Body of pancreas (tissue), 4 donors: Measurements from ENCODE around the gene GGCT. TPM values are rescaled to one million over a fixed set of nuclear protein-coding genes. Genes with fewer than 3 reads are reported as not detected.

Experiments used
- ATAC-seq: fragments of 150-250 bp; one replicate; pipeline ENCODE4 v1.9.1; 2016
- DNase-seq, 4 donors: peaks; one replicate each; pipeline ENCODE4 v3.0.0-alpha.2; 2019
- H3K27ac ChIP-seq, 4 donors: fragments of 200-600 bp; sonication (generic); 1 replicate in 3 of 4; 2 replicates in 1 of 4; pipeline versions ENCODE4 v1.5.1 to v1.6.1; 2016 to 2019; ENCODE audit warnings: mild to moderate bottlenecking in 1 of 4, mixed read lengths in 1 of 4, moderate library complexity in 1 of 4
- H3K27me3 ChIP-seq, 2 donors: fragments of 200-600 bp; sonication (generic); one replicate each; pipeline ENCODE4 v1.6.0; 2016; ENCODE audit warnings: mild to moderate bottlenecking in 1 of 2
- H3K36me3 ChIP-seq, 2 donors: fragments of 200-600 bp; sonication (generic); replicated peaks in 1 of 2; 2 replicates each; pipeline ENCODE4 v1.5.1; 2016; ENCODE audit warnings: low read depth in 2 of 2; ENCODE audit not compliant: insufficient read depth in 1 of 2
- H3K4me1 ChIP-seq: fragments of 200-600 bp; sonication (generic); one replicate; pipeline ENCODE4 v1.6.0; 2016
- H3K4me3 ChIP-seq, 2 donors: fragments of 200-600 bp; sonication (generic); 1 replicate in 1 of 2; 2 replicates in 1 of 2; pipeline ENCODE4 v1.5.1; 2016 to 2019
- H3K9me3 ChIP-seq, 3 donors: fragments of 200-600 bp; sonication (generic); 1 replicate in 2 of 3; 2 replicates in 1 of 3; pipeline ENCODE4 v1.5.1; 2016
- POLR2A ChIP-seq, 3 donors: fragments of 450-650 bp; IDR thresholded peaks; one replicate each; pipeline ENCODE4 v1.6.1; 2016; ENCODE audit warnings: antibody characterized with exemption in 3 of 3, mild to moderate bottlenecking in 2 of 3
- WGBS, 2 donors: methylation state at CpG; one replicate each; pipeline ENCODE4 v1.1.5; 2017; 5-methylcytosine and 5-hydroxymethylcytosine counted together
- intact Hi-C: fragments of 100-400 bp; cut with DNase I; formaldehyde crosslinking; loops from one replicate; pipeline ENCODE4 v1.15.1; 2023
- total RNA-seq, 2 donors: library from RNA; depleted of rRNA; stranded (reverse); fragments of >200 nt; gene quantifications; one replicate each; pipeline ENCODE4 v1.1.0, GENCODE V29; 2016
- TF ChIP-seq, protein P1 (sequence below), 7 experiments: fragments of 450-650 bp in 4 of 7; fragments of 200-600 bp in 3 of 7; sonication (generic) in 3 of 7; IDR thresholded peaks; one replicate each; pipeline ENCODE4 v1.5.1; 2016 to 2019; ENCODE audit warnings: antibody characterized with exemption in 7 of 7

The GGCT gene
- total RNA-seq, 2 donors from 2014 or later, result 13.5 to 42.2 TPM

GRCh38 chr7:30502470-30503251, 2.0 kb downstream of the GGCT start:
- ATAC-seq (no peak), DNase-seq (no peak)
- no peak overlapping the region for H3K27ac ChIP-seq
- no peaks in the 10 kb centered on the region for H3K36me3 ChIP-seq
- no peak for TF ChIP-seq POLR2A (IDR thresholded peaks at IDR 0.05)
- TF ChIP-seq, protein P1, sequence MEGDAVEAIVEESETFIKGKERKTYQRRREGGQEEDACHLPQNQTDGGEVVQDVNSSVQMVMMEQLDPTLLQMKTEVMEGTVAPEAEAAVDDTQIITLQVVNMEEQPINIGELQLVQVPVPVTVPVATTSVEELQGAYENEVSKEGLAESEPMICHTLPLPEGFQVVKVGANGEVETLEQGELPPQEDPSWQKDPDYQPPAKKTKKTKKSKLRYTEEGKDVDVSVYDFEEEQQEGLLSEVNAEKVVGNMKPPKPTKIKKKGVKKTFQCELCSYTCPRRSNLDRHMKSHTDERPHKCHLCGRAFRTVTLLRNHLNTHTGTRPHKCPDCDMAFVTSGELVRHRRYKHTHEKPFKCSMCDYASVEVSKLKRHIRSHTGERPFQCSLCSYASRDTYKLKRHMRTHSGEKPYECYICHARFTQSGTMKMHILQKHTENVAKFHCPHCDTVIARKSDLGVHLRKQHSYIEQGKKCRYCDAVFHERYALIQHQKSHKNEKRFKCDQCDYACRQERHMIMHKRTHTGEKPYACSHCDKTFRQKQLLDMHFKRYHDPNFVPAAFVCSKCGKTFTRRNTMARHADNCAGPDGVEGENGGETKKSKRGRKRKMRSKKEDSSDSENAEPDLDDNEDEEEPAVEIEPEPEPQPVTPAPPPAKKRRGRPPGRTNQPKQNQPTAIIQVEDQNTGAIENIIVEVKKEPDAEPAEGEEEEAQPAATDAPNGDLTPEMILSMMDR (IDR thresholded peaks at IDR 0.05), result no peak
- intact Hi-C loops, result no loop called here
- 57 to 73% methylated on average over 2 of the region's 2 CpGs for WGBS, 2 donors
- peaks cover 28% of the 10 kb centered on the region for H3K4me1 ChIP-seq
- no peaks in the 10 kb centered on the region for H3K27me3 ChIP-seq
- H3K9me3 ChIP-seq, result no peaks in the 10 kb centered on the region
- H3K4me3 ChIP-seq, result no peak overlapping the region

DNA sequence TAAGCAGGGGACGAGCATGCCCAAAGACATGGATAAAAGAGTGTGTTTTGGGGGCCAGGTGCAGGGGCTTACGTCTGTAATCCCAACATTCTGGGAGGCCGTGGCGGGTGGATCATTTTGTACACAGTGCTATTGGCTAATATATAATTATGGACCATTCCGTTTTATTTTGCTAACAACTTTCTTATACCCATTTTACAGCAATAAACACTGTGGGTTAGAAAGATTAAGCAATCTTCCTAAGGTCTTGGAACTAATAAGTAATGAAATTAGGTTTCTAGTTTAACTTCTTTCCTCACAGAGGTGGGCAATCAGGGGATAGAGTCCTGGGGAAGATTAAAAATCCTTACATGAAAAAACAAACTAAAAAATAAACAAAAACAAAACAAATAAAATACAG, 3.4 kb downstream of the GGCT start:
- no peaks in the 10 kb centered on the region for H3K36me3 ChIP-seq
- intact Hi-C loops, result no loop called here
- 84 to 89% methylated on average over 5 of the region's 5 CpGs for WGBS, 2 donors
- H3K27ac ChIP-seq, result no peak overlapping the region
- no peak for DNase-seq
- peaks cover 28% of the 10 kb centered on the region for H3K4me1 ChIP-seq
- no peak overlapping the region for H3K4me3 ChIP-seq
- ATAC-seq, result no peak
- no peaks in the 10 kb centered on the region for H3K9me3 ChIP-seq
- H3K27me3 ChIP-seq, result no peaks in the 10 kb centered on the region
- TF ChIP-seq, protein P1 (IDR thresholded peaks at IDR 0.05), result no peak
- no peak for TF ChIP-seq POLR2A (IDR thresholded peaks at IDR 0.05)

- intact Hi-C loops, result no loop called here
- no peak overlapping the region for H3K4me3 ChIP-seq
- H3K27ac ChIP-seq, result no peak overlapping the region
- H3K36me3 ChIP-seq, result no peaks in the 10 kb centered on the region
- no peaks in the 10 kb centered on the region for H3K27me3 ChIP-seq
- H3K9me3 ChIP-seq, result no peaks in the 10 kb centered on the region
- DNase-seq (no peak), ATAC-seq (no peak)
- peaks cover 4% of the 10 kb centered on the region for H3K4me1 ChIP-seq
- TF ChIP-seq, protein P1 (IDR thresholded peaks at IDR 0.05), result no peak
- no peak for TF ChIP-seq POLR2A (IDR thresholded peaks at IDR 0.05)
Observed at GRCh38 chr7:30493228-30493627, 11.4 kb downstream of the GGCT start.

DNA sequence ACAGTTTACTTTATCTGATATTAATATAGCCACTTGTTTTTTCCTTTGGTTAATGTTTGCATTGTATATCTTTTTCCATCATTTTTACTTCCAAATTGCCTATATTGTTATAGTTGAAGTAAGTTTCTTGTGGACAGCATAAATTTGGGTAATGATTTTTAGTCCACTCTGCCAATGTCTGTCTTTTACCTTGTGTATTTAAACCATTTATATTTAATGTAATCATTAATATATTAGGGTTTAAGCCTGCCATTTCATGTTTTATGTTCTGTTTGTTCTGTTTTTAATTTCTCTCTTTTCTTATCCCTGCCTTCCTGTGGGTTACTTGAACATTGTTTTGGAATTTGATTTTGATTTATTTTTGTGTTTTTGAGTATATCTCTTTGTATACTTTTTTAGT, 13.2 kb downstream of the GGCT start:
- no peak for TF ChIP-seq POLR2A (IDR thresholded peaks at IDR 0.05)
- TF ChIP-seq, protein P1 (IDR thresholded peaks at IDR 0.05), result no peak
- H3K4me1 ChIP-seq, result peaks cover 4% of the 10 kb centered on the region
- ATAC-seq (no peak), DNase-seq (no peak)
- no peaks in the 10 kb centered on the region for H3K27me3 ChIP-seq
- no peaks in the 10 kb centered on the region for H3K36me3 ChIP-seq
- intact Hi-C loops, result no loop called here
- no peak overlapping the region for H3K4me3 ChIP-seq
- no peak overlapping the region for H3K27ac ChIP-seq
- H3K9me3 ChIP-seq, result no peaks in the 10 kb centered on the region

DNA sequence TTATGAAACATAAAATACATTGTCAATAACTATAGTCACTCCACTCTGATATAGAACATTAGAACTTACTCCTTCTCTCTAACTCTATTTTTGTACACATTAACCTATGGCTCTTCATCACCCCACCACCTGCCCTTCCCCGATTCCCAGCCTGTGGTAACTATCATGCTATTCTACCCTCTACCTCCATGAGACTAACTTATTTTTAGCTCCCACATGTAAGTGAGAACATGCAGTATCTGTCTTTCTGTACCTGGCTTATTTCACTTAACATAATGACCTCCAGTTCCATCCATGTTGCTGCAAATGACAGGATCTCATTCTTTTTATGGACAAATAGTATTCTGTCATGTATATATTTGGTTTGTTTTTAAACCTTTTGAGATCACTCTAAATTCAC, 17.3 kb downstream of the GGCT start:
- WGBS, 2 donors, result 82 to 89% methylated on average over 1 of the region's 1 CpG
- no peak for DNase-seq

More for the DNA sequence above, 17.3 kb downstream of the GGCT start:
- ATAC-seq, result no peak
- no peak overlapping the region for H3K27ac ChIP-seq
- H3K4me3 ChIP-seq, result no peak overlapping the region
- no peaks in the 10 kb centered on the region for H3K9me3 ChIP-seq
- no peak for TF ChIP-seq POLR2A (IDR thresholded peaks at IDR 0.05)
- TF ChIP-seq, protein P1 (IDR thresholded peaks at IDR 0.05), result no peak
- H3K36me3 ChIP-seq, result no peaks in the 10 kb centered on the region
- no peaks in the 10 kb centered on the region for H3K27me3 ChIP-seq
- H3K4me1 ChIP-seq, result no peaks in the 10 kb centered on the region
- intact Hi-C loops, result no loop called here
